Lower leg skin (tissue), 3 donors: ENCODE results near the gene CSMD2.

ENCODE experiments used
- CTCF ChIP-seq, 3 donors: fragments of 450-650 bp; IDR thresholded peaks; one replicate each; pipeline ENCODE4 v1.5.1; 2016; ENCODE audit warnings: antibody characterized with exemption in 3 of 3, mild to moderate bottlenecking in 3 of 3, moderate library complexity in 2 of 3
- POLR2A ChIP-seq, 2 donors: fragments of 450-650 bp; IDR thresholded peaks; one replicate each; pipeline ENCODE4 v1.6.1; 2016 to 2017; ENCODE audit warnings: antibody characterized with exemption in 2 of 2, mild to moderate bottlenecking in 1 of 2, moderate library complexity in 1 of 2

GRCh38 chr1:33846861-33847260, 318.2 kb downstream of the CSMD2 start:
- TF ChIP-seq POLR2A (IDR thresholded peaks at IDR 0.05) (no peak), CTCF (IDR thresholded peaks at IDR 0.05) (no peak)
